K562 (cell line): ENCODE data around the gene CENPI. TPM values are rescaled to one million over a fixed set of nuclear protein-coding genes. Genes with fewer than 3 reads are reported as not detected.

Experiments used
- HMBOX1 ChIP-seq: sonication (generic); IDR thresholded peaks from 2 replicates; pipeline ENCODE4 v1.6.1; 2016
- MCM2 ChIP-seq: fragments of 450-650 bp; IDR thresholded peaks from 2 replicates; pipeline ENCODE4 v1.6.1; 2017; ENCODE audit warnings: low read depth, mild to moderate bottlenecking
- NFE2 ChIP-seq: IDR thresholded peaks from 2 replicates; pipeline ENCODE4 v1.6.1; 2014; ENCODE audit warnings: antibody characterized with exemption, low read depth
- SAFB2 ChIP-seq: fragments of 200-400 bp; formaldehyde crosslinking; IDR thresholded peaks from 2 replicates; pipeline ENCODE4 v1.6.1; 2018; ENCODE audit warnings: borderline replicate concordance, low read length, low read depth, moderate library complexity; ENCODE audit not compliant: severe bottlenecking
- SRSF1 ChIP-seq: fragments of 200-400 bp; formaldehyde crosslinking; IDR thresholded peaks from 2 replicates; pipeline ENCODE4 v1.6.1; 2017; ENCODE audit warnings: mild to moderate bottlenecking, low read depth, low read length, moderate library complexity
- ZNF124 ChIP-seq: sonication (generic); formaldehyde crosslinking; IDR thresholded peaks from 2 replicates; pipeline ENCODE4 v1.8.1; 2022; ENCODE audit warnings: missing genetic modification reagents
- ZNF324 ChIP-seq: fragments of 250-450 bp; sonication (Bioruptor Pico); IDR thresholded peaks from 2 replicates; pipeline ENCODE4 v1.4.0; 2020; ENCODE audit warnings: mild to moderate bottlenecking
- ZNF407 ChIP-seq: fragments of 450-650 bp; IDR thresholded peaks from 2 replicates; pipeline ENCODE4 v1.6.1; 2016; ENCODE audit warnings: low read depth
- ZNF77 ChIP-seq: fragments of 250-450 bp; sonication (Bioruptor Pico); IDR thresholded peaks from 2 replicates; pipeline ENCODE4 v1.5.0; 2020
- polyA plus RNA-seq, 8 experiments: library from polyadenylated mRNA; depleted of rRNA in 4 of 8; stranded (reverse) in 5 of 8; unstranded in 3 of 8; fragments of >200 nt; fragmentation: Nextera tagmentation in 2 of 8; fragmentation: Illumina TruSeq in 1 of 8; extraction: Ambion mirVana in 2 of 8; extraction: Trizol in 1 of 8; gene quantifications; 2 replicates each; pipeline versions ENCODE4 v1.2.1 to v1.2.3, GENCODE V29; 2011 to 2014; ENCODE audit warnings: inconsistent platforms in 1 of 8, missing spikeins in 1 of 8
- total RNA-seq, 7 experiments: library from RNA; depleted of rRNA in 6 of 7; stranded (reverse); fragments of >200 nt in 6 of 7; fragmentation: Illumina TruSeq in 2 of 7; extraction: Trizol in 2 of 7; gene quantifications; 2 replicates each; pipeline versions ENCODE4 v1.2.1 to v1.2.3, GENCODE V29; 2011 to 2021; ENCODE audit warnings: low replicate concordance in 1 of 7

Gene CENPI
- total and polyA plus RNA-seq, 9 of the 15 experiments (the other 6 are each of a cell fraction or from before 2014, with no cell fraction given), result 6.6 to 23.5 (median 14.9) TPM

DNA sequence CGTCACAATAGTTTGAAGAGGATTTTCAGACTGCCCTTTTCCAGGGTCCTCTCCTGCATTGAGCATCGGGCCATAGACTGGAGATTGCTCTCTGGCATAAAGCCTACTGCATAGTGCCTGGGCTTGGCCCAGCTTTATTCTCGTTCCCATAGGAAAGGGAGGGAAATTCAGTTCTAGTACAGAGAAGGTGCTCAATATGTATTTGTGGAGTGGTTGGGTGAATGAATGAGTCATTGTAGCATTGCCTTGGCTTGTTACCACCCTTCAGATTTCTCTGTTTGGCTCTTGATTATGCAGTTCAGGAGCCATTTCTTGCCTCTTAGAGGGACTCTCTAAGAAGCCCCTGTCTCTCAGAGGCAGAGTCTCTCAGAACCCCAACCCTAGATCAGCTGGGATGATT, 16.8 kb upstream of the CENPI start (continued):
- TF ChIP-seq ZNF407 (no peak), SRSF1 (no peak), HMBOX1 (no peak), ZNF124 (CRISPR knock-in tag) (no peak), NFE2 (no peak), ZNF324 (CRISPR knock-in tag) (no peak), MCM2 (no peak), SAFB2 (no peak), ZNF77 (no peak)
